Liver (tissue), 9 donors: ENCODE results near the gene GLRX5. TPM values are rescaled to one million over a fixed set of nuclear protein-coding genes. Genes with fewer than 3 reads are reported as not detected.
A peak's percentile ranks its signal among the peaks of the same experiment; 100 is the strongest.

Source experiments
- DNase-seq: peaks from one replicate; pipeline ENCODE4 v3.0.0-alpha.2; 2017; ENCODE audit warnings: low spot score
- H3K27ac ChIP-seq, 2 donors: one replicate each; pipeline ENCODE4 v1.7.0; 2013; ENCODE audit warnings: inconsistent platforms in 2 of 2, low read length in 2 of 2, control low read depth in 1 of 2, low read depth in 1 of 2, mild to moderate bottlenecking in 1 of 2
- H3K27me3 ChIP-seq, 4 donors: one replicate each; pipeline versions ENCODE4 v1.6.1 to v1.7.0; 2013; ENCODE audit warnings: low read length in 3 of 4, inconsistent platforms in 1 of 4, mild to moderate bottlenecking in 1 of 4, moderate library complexity in 1 of 4; ENCODE audit not compliant: control insufficient read depth in 4 of 4, insufficient read depth in 4 of 4
- H3K36me3 ChIP-seq, 4 donors: one replicate each; pipeline versions ENCODE4 v1.6.1 to v1.7.0; 2013; ENCODE audit warnings: low read length in 3 of 4, mild to moderate bottlenecking in 3 of 4, low read depth in 1 of 4, moderate library complexity in 1 of 4; ENCODE audit not compliant: control insufficient read depth in 4 of 4, insufficient read depth in 3 of 4
- H3K4me1 ChIP-seq, 4 donors: one replicate each; pipeline versions ENCODE4 v1.6.1 to v1.7.0; 2013; ENCODE audit warnings: low read length in 3 of 4, mild to moderate bottlenecking in 3 of 4, moderate library complexity in 1 of 4; ENCODE audit not compliant: control insufficient read depth in 4 of 4, insufficient read depth in 4 of 4
- H3K4me3 ChIP-seq, 3 donors: one replicate each; pipeline versions ENCODE4 v1.6.1 to v1.7.0; 2013; ENCODE audit warnings: low read length in 3 of 3, control low read depth in 1 of 3, low read depth in 1 of 3, mild to moderate bottlenecking in 1 of 3
- H3K9ac ChIP-seq, 2 donors: one replicate each; pipeline ENCODE4 v1.7.0; 2013; ENCODE audit warnings: low read length in 2 of 2, mild to moderate bottlenecking in 2 of 2, moderate library complexity in 2 of 2, control low read depth in 1 of 2, low read depth in 1 of 2
- H3K9me3 ChIP-seq, 4 donors: one replicate each; pipeline versions ENCODE4 v1.6.1 to v1.7.0; 2013; ENCODE audit warnings: low read length in 3 of 4; ENCODE audit not compliant: control insufficient read depth in 4 of 4
- CTCF ChIP-seq: fragments of 150-350 bp; IDR thresholded peaks from 2 replicates; pipeline ENCODE4 v1.5.1; 2017; ENCODE audit warnings: improper control_type of control experiment, low read depth, low read length; ENCODE audit not compliant: missing input control
- EGR1 ChIP-seq, 2 donors: IDR thresholded peaks; 2 replicates each; pipeline ENCODE4 v1.6.1; 2016 to 2018; ENCODE audit warnings: antibody characterized with exemption in 2 of 2, low read depth in 2 of 2
- GABPA ChIP-seq, 2 donors: IDR thresholded peaks in 1 of 2; conservative IDR thresholded peaks in 1 of 2; 2 replicates each; pipeline ENCODE4 v1.6.1; 2016; ENCODE audit warnings: antibody characterized with exemption in 2 of 2, mild to moderate bottlenecking in 1 of 2, moderate library complexity in 1 of 2
- HNF4G ChIP-seq: IDR thresholded peaks from 2 replicates; pipeline ENCODE4 v1.6.1; 2016; ENCODE audit warnings: antibody characterized with exemption
- JUND ChIP-seq, 2 donors: IDR thresholded peaks; 2 replicates each; pipeline ENCODE4 v1.6.1; 2016; ENCODE audit warnings: antibody characterized with exemption in 2 of 2
- MAX ChIP-seq: IDR thresholded peaks from 2 replicates; pipeline ENCODE4 v1.6.1; 2016; ENCODE audit warnings: antibody characterized with exemption
- RAD21 ChIP-seq, 2 donors: IDR thresholded peaks; 2 replicates each; pipeline ENCODE4 v1.6.1; 2016; ENCODE audit warnings: antibody characterized with exemption in 2 of 2, mild to moderate bottlenecking in 2 of 2
- REST ChIP-seq: IDR thresholded peaks from 2 replicates; pipeline ENCODE4 v1.6.1; 2016; ENCODE audit warnings: antibody characterized with exemption, mild to moderate bottlenecking
- RXRA ChIP-seq, 2 donors: IDR thresholded peaks; 2 replicates each; pipeline ENCODE4 v1.6.1; 2017 to 2018; ENCODE audit warnings: antibody characterized with exemption in 2 of 2, mild to moderate bottlenecking in 1 of 2
- TAF1 ChIP-seq: conservative IDR thresholded peaks from 2 replicates; pipeline ENCODE4 v1.6.1; 2016; ENCODE audit warnings: antibody characterized with exemption, mild to moderate bottlenecking
- YY1 ChIP-seq: IDR thresholded peaks from 2 replicates; pipeline ENCODE4 v1.6.1; 2016; ENCODE audit warnings: antibody characterized with exemption, mild to moderate bottlenecking
- ZBTB33 ChIP-seq: IDR thresholded peaks from 2 replicates; pipeline ENCODE4 v1.6.1; 2016; ENCODE audit warnings: antibody characterized with exemption
- WGBS: extraction: QIAGEN DNeasy Blood & Tissue Kit; methylation state at CpG from one replicate; pipeline ENCODE4 v1.1.7; 2013; 5-methylcytosine and 5-hydroxymethylcytosine counted together
- polyA plus RNA-seq, 2 donors: library from polyadenylated mRNA; stranded (reverse) in 1 of 2; unstranded in 1 of 2; fragments of 200-250 nt in 1 of 2; fragments of >200 nt in 1 of 2; fragmentation: Nextera tagmentation in 1 of 2; extraction: Ambion mirVana in 1 of 2; gene quantifications; one replicate each; pipeline versions ENCODE4 v1.2.1 to v1.2.3, GENCODE V29; 2013 to 2015
- total RNA-seq, 2 donors: library from RNA; depleted of rRNA; stranded (reverse); fragments of >200 nt; gene quantifications; one replicate each; pipeline ENCODE4 v1.2.3, GENCODE V29; 2014
- donor health status: healthy.
- donor health status: healthy.
- donor health status: healthy.
- donor health status: healthy.
- donor health status: healthy.

The GLRX5 gene
- total and polyA plus RNA-seq, 4 donors, result 28.4 to 172 (median 39.7) TPM

- DNase-seq, result no peak
- TF ChIP-seq HNF4G (no peak), REST (no peak), ZBTB33 (no peak), CTCF (no peak), EGR1 (IDR thresholded peaks at IDR 0.05; ENCODE audit: low read depth in 2 of 2) (no peak), YY1 (no peak), RAD21 (IDR thresholded peaks at IDR 0.05) (no peak), TAF1 (no peak), JUND (IDR thresholded peaks at IDR 0.05) (no peak), MAX (no peak)
- H3K9ac ChIP-seq, result no peak overlapping the region
- peaks cover 0 to 3% (median 0%) of the 10 kb centered on the region in 4 donors for H3K36me3 ChIP-seq
- no peaks in the 10 kb centered on the region for H3K9me3 ChIP-seq
- peaks cover 0 to 30% (median 21%) of the 10 kb centered on the region in 4 donors for H3K4me1 ChIP-seq
- no peaks in the 10 kb centered on the region for H3K27me3 ChIP-seq
- no peak overlapping the region for H3K4me3 ChIP-seq
- peak overlapping the region in 1 of 2 donors; percentile 31 for H3K27ac ChIP-seq
- 61% methylated on average over 4 of the region's 4 CpGs for WGBS
Observed at GRCh38 chr14:95496111-95496681, 38.7 kb upstream of the GLRX5 start.

GRCh38 chr14:95496690-95497259 is 38.1 kb upstream of the GLRX5 start:
- H3K4me1 ChIP-seq, result peaks cover 0 to 36% (median 22%) of the 10 kb centered on the region in 4 donors
- H3K27ac ChIP-seq, result no peak overlapping the region
- no peak overlapping the region for H3K9ac ChIP-seq

More at GRCh38 chr14:95496690-95497259, 38.1 kb upstream of the GLRX5 start:
- H3K9me3 ChIP-seq, result no peaks in the 10 kb centered on the region
- TF ChIP-seq HNF4G, result no peak
- TF ChIP-seq RXRA (IDR thresholded peaks at IDR 0.05), result no peak
- no peak for TF ChIP-seq GABPA (IDR thresholded peaks at IDR 0.05 in 1 of 2, conservative IDR thresholded peaks at IDR 0.05 in 1 of 2)
- TF ChIP-seq YY1, result no peak
- H3K36me3 ChIP-seq, result peaks cover 0 to 3% (median 0%) of the 10 kb centered on the region in 4 donors
- no peaks in the 10 kb centered on the region for H3K27me3 ChIP-seq
- WGBS, result 62% methylated on average over 4 of the region's 4 CpGs
- H3K4me3 ChIP-seq, result no peak overlapping the region
- DNase-seq, result no peak
